Endodermal cell (in vitro differentiated cells): ENCODE results near the gene PTPRM. TPM values are rescaled to one million over a fixed set of nuclear protein-coding genes. Genes with fewer than 3 reads are reported as not detected.

Experiments
- DNase-seq: peaks from one replicate; pipeline ENCODE4 v3.0.0-alpha.2; 2017
- H3K27ac ChIP-seq: 2 replicates; pipeline ENCODE4 v1.5.1; 2013; ENCODE audit warnings: mild to moderate bottlenecking, low read depth, low read length, moderate library complexity
- H3K27me3 ChIP-seq: 2 replicates; pipeline ENCODE4 v1.6.1; 2013; ENCODE audit warnings: mild to moderate bottlenecking, low read length, moderate library complexity; ENCODE audit not compliant: insufficient read depth, control insufficient read depth, poor library complexity, severe bottlenecking
- H3K36me3 ChIP-seq: 2 replicates; pipeline ENCODE4 v1.7.0; 2013; ENCODE audit warnings: mild to moderate bottlenecking, low read length, moderate library complexity; ENCODE audit not compliant: control insufficient read depth, insufficient read depth
- H3K4me1 ChIP-seq: one replicate; pipeline ENCODE4 v1.7.0; 2013; ENCODE audit warnings: low read length; ENCODE audit not compliant: control insufficient read depth, insufficient read depth
- H3K4me3 ChIP-seq: 2 replicates; pipeline ENCODE4 v1.5.1; 2013; ENCODE audit warnings: mild to moderate bottlenecking, low read length, moderate library complexity
- H3K9ac ChIP-seq: 2 replicates; pipeline ENCODE4 v1.6.1; 2013; ENCODE audit warnings: mild to moderate bottlenecking, low read length, moderate library complexity; ENCODE audit not compliant: poor library complexity, severe bottlenecking; ENCODE audit errors: extremely low read depth
- H3K9me3 ChIP-seq: 2 replicates; pipeline ENCODE4 v1.6.1; 2013; ENCODE audit warnings: mild to moderate bottlenecking, low read length, moderate library complexity; ENCODE audit not compliant: control insufficient read depth
- H3K27ac Mint-ChIP-seq: 2 replicates; pipeline ENCODE4 v1.8.0; 2020; ENCODE audit warnings: mixed read lengths
- H3K27me3 Mint-ChIP-seq: 2 replicates; pipeline ENCODE4 v1.8.0; 2021; ENCODE audit warnings: mild to moderate bottlenecking, mixed read lengths; ENCODE audit not compliant: insufficient read depth
- H3K36me3 Mint-ChIP-seq: 2 replicates; pipeline ENCODE4 v1.8.0; 2020; ENCODE audit warnings: low read depth, mixed read lengths
- H3K4me1 Mint-ChIP-seq: 2 replicates; pipeline ENCODE4 v1.8.0; 2020; ENCODE audit warnings: mixed read lengths
- H3K4me3 Mint-ChIP-seq: 2 replicates; pipeline ENCODE4 v1.8.0; 2020; ENCODE audit warnings: mild to moderate bottlenecking, moderate library complexity, mixed read lengths
- H3K9me3 Mint-ChIP-seq: 2 replicates; pipeline ENCODE4 v1.8.0; 2020; ENCODE audit warnings: mild to moderate bottlenecking, mixed read lengths
- CTCF ChIP-seq: fragments of 200-600 bp; sonication (generic); conservative IDR thresholded peaks from 2 replicates; pipeline ENCODE4 v1.5.0; 2021; ENCODE audit warnings: antibody characterized with exemption, mild to moderate bottlenecking
- WGBS, 2 experiments: methylation state at CpG; one replicate each; pipeline versions ENCODE4 v1.1.5 to v1.1.7; 2013; ENCODE audit warnings: missing lambda C conversion rate in 2 of 2, mixed read lengths in 1 of 2; ENCODE audit not compliant: insufficient coverage in 1 of 2, insufficient read length in 1 of 2; 5-methylcytosine and 5-hydroxymethylcytosine counted together
- total RNA-seq, 2 donors: library from RNA; stranded (reverse); fragmentation: NEBNext Ultra II Directional in 1 of 2; extraction: Animal tissue kit (Norgen Biotek cat#: 25700) in 1 of 2; gene quantifications; 2 replicates in 1 of 2; 3 replicates in 1 of 2; pipeline ENCODE4 v1.2.1, GENCODE V29; 2021

The PTPRM gene
- total RNA-seq, 2 donors from 2014 or later: 47.2 to 57.6 TPM

- TF ChIP-seq CTCF: no peak
- peaks cover 7% of the 10 kb centered on the region for H3K9me3 Mint-ChIP-seq
- Histone ChIP-seq H3K4me1 (no peaks in the 10 kb centered on the region), H3K27ac (no peak overlapping the region), H3K36me3 (peaks cover 4% of the 10 kb centered on the region), H3K9me3 (no peaks in the 10 kb centered on the region), H3K9ac (no peak overlapping the region), H3K27me3 (no peaks in the 10 kb centered on the region), H3K4me3 (no peak overlapping the region)
- H3K4me3 Mint-ChIP-seq: no peak overlapping the region
- H3K36me3 Mint-ChIP-seq: peaks cover 5% of the 10 kb centered on the region
- 89 to 100% methylated on average over 1 of the region's 1 CpG for WGBS, 2 experiments
- H3K27me3 Mint-ChIP-seq: no peaks in the 10 kb centered on the region
- no peak for DNase-seq
- H3K4me1 Mint-ChIP-seq: no peaks in the 10 kb centered on the region
- no peak overlapping the region for H3K27ac Mint-ChIP-seq
These were observed 759.8 kb downstream of the PTPRM start for GRCh38 chr18:8326763-8327394.

- Mint-ChIP-seq H3K9me3 (peaks cover 7% of the 10 kb centered on the region), H3K36me3 (peaks cover 5% of the 10 kb centered on the region), H3K4me1 (no peaks in the 10 kb centered on the region), H3K4me3 (no peak overlapping the region), H3K27me3 (no peaks in the 10 kb centered on the region), H3K27ac (no peak overlapping the region)
- TF ChIP-seq CTCF: no peak
- Histone ChIP-seq H3K27me3 (no peaks in the 10 kb centered on the region), H3K4me1 (no peaks in the 10 kb centered on the region), H3K9me3 (no peaks in the 10 kb centered on the region), H3K36me3 (peaks cover 4% of the 10 kb centered on the region), H3K4me3 (no peak overlapping the region), H3K27ac (no peak overlapping the region), H3K9ac (no peak overlapping the region)
- DNase-seq: no peak
- 99% methylated on average over 2 of the region's 2 CpGs; no CpG with 5 or more reads in 1 of the 2 experiments for WGBS, 2 experiments
These were observed 761.0 kb downstream of the PTPRM start for GRCh38 chr18:8328126-8328525.

- Histone ChIP-seq H3K4me3 (no peak overlapping the region), H3K27ac (no peak overlapping the region), H3K4me1 (no peaks in the 10 kb centered on the region), H3K9ac (no peak overlapping the region), H3K27me3 (no peaks in the 10 kb centered on the region), H3K9me3 (no peaks in the 10 kb centered on the region), H3K36me3 (peaks cover 4% of the 10 kb centered on the region)
- 91 to 92% methylated on average over 3 to 5 of the region's 5 CpGs for WGBS, 2 experiments
- Mint-ChIP-seq H3K4me3 (no peak overlapping the region), H3K4me1 (no peaks in the 10 kb centered on the region), H3K9me3 (peaks cover 7% of the 10 kb centered on the region), H3K27ac (no peak overlapping the region), H3K27me3 (no peaks in the 10 kb centered on the region), H3K36me3 (peaks cover 5% of the 10 kb centered on the region)
- TF ChIP-seq CTCF: no peak
- no peak for DNase-seq
These were observed 762.2 kb downstream of the PTPRM start for GRCh38 chr18:8329186-8329771.
